Chondrocyte (in vitro differentiated cells): ENCODE data around the gene NT5DC1. TPM values are rescaled to one million over a fixed set of nuclear protein-coding genes. Genes with fewer than 3 reads are reported as not detected.
A peak's percentile ranks its signal among the peaks of the same experiment; 100 is the strongest.
"Not testable (repeated sequence)": the region's sequence is repeated elsewhere in the genome, so short reads cannot be mapped to it uniquely, and the experiment has no call there.

Experiments
- DNase-seq: peaks from one replicate; pipeline ENCODE4 v3.0.0; 2021; ENCODE audit warnings: mixed read lengths, low spot score
- H3K27ac Mint-ChIP-seq: one replicate; pipeline ENCODE4 v1.8.0; 2021; ENCODE audit warnings: mild to moderate bottlenecking, moderate library complexity, mixed read lengths; ENCODE audit not compliant: unreplicated experiment
- H3K27me3 Mint-ChIP-seq: 2 replicates; pipeline ENCODE4 v1.8.0; 2021; ENCODE audit warnings: low read depth, mixed read lengths
- H3K36me3 Mint-ChIP-seq: 2 replicates; pipeline ENCODE4 v1.8.0; 2021; ENCODE audit warnings: low read depth, mixed read lengths
- H3K4me1 Mint-ChIP-seq: 2 replicates; pipeline ENCODE4 v1.8.0; 2021; ENCODE audit warnings: low read depth, mild to moderate bottlenecking, mixed read lengths
- H3K4me3 Mint-ChIP-seq: one replicate; pipeline ENCODE4 v1.8.0; 2021; ENCODE audit warnings: mild to moderate bottlenecking, moderate library complexity, mixed read lengths; ENCODE audit not compliant: unreplicated experiment
- H3K9me3 Mint-ChIP-seq: 2 replicates; pipeline ENCODE4 v1.8.0; 2021; ENCODE audit warnings: low read depth, mixed read lengths
- total RNA-seq: library from RNA; stranded (reverse); gene quantifications from 3 replicates; pipeline ENCODE4 v1.2.1, GENCODE V29; 2021
- TF ChIP-seq, protein P1 (sequence below): fragments of 200-600 bp; sonication (generic); IDR thresholded peaks from 2 replicates; pipeline ENCODE4 v1.5.0; 2021; ENCODE audit warnings: antibody characterized with exemption, mild to moderate bottlenecking, moderate library complexity

NT5DC1 gene
- total RNA-seq, 1 donor from 2014 or later = 20.6 TPM

DNA sequence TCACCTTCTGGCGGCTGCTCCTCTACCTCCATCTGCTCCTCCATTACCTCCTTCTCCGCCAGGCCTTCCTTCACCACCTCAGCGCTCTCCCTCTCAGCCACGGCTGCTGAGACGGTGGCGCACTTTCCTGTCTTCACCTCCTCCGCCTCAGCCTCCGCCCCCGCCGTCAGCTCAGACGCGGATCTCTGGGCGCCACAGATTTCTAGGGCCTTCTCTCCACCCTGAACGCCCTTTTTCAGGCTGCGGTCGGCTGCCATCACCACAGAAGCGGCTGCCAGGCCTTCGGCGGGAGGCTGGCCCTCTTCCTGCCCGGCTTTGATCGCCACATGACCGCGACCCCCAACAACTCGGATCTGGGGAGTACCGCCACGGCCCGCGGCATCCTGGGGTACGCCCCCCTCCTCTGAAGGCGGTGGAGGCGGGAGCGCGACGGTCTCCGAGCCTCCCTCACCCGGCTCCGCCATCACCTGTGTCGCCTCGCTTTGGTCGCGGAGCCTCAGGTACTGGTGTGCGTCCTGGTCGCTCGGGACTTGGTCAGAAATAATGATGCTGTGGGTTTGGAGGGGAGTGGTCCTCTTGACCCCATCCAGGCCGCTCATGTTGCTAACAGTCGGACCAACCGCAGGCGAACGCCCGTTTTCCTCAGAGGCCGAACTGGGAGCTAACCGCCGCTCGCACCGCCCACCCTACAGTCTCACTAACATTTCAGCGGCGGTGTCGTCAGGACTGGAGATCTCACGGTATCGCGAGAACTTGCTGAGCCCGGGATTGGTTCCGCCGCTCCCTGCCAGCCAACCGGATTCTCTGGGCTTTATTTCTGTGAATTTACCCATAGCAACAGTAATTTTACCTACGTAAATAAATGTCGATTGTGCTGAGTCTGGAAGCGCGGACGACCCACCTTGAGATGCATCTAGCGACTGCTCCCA lies 178.8 kb downstream of the NT5DC1 start, which contains the start of gene TSPYL1:
TSPYL1 (minus strand) TSS at position 699 of the 929 bp plus-strand sequence; CDS start at position 599, 100 bp downstream.
- Mint-ChIP-seq H3K27ac (peak within 1 kb of the TSS; percentile 98), H3K36me3 (peaks cover 14% of the 10 kb centered on the region), H3K27me3 (no peaks in the 10 kb centered on the region), H3K4me3 (peak within 1 kb of the TSS; percentile 99), H3K9me3 (no peaks in the 10 kb centered on the region), H3K4me1 (peaks cover 59% of the 10 kb centered on the region)
- TF ChIP-seq, protein P1, sequence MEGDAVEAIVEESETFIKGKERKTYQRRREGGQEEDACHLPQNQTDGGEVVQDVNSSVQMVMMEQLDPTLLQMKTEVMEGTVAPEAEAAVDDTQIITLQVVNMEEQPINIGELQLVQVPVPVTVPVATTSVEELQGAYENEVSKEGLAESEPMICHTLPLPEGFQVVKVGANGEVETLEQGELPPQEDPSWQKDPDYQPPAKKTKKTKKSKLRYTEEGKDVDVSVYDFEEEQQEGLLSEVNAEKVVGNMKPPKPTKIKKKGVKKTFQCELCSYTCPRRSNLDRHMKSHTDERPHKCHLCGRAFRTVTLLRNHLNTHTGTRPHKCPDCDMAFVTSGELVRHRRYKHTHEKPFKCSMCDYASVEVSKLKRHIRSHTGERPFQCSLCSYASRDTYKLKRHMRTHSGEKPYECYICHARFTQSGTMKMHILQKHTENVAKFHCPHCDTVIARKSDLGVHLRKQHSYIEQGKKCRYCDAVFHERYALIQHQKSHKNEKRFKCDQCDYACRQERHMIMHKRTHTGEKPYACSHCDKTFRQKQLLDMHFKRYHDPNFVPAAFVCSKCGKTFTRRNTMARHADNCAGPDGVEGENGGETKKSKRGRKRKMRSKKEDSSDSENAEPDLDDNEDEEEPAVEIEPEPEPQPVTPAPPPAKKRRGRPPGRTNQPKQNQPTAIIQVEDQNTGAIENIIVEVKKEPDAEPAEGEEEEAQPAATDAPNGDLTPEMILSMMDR = peak; percentile 48
- peak; percentile 97 for DNase-seq

DNA sequence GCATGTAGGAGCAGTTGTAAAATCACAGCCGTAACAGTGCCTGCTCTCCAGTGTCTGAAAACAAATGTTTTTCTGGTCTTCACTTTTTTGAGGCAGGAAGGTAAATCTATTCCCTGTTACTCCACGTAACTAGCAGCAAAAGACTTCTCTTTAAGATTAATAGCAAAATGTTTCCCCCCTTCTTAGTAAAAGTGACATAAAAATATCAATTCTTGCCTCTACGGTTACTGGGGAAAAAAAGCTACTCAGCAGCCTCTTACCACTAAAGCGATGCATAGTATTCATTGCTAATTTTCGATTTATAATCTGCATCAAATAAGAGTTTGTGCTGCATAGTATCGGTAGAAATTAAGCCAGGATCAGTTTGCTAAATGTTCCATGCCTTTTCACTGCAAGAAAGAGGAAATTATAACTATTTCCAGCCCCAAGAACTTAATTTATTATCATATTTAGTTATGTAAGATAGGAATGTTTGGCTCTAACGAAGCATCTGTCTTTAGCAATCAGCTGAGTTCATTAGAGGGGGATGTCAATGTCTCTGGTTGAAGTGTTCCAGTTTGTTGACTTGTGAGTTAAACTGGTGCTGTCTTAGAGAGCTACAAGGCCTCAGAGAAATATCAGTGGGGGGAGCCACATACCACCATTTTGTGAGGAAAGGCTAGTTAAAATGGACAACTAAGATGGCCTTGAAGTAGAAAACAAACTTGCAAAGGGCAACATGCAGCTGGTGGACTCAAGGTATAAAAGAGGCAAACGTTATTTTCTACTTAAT lies 179.7 kb downstream of the NT5DC1 start:
- no peaks in the 10 kb centered on the region for H3K9me3 Mint-ChIP-seq
- H3K27me3 Mint-ChIP-seq = no peaks in the 10 kb centered on the region
- peaks cover 55% of the 10 kb centered on the region for H3K4me1 Mint-ChIP-seq
- peak overlapping the region; percentile 98 for H3K27ac Mint-ChIP-seq
- peak overlapping the region; percentile 99 for H3K4me3 Mint-ChIP-seq
- TF ChIP-seq, protein P1 = no peak
- peaks cover 13% of the 10 kb centered on the region for H3K36me3 Mint-ChIP-seq
- no peak for DNase-seq

DNA sequence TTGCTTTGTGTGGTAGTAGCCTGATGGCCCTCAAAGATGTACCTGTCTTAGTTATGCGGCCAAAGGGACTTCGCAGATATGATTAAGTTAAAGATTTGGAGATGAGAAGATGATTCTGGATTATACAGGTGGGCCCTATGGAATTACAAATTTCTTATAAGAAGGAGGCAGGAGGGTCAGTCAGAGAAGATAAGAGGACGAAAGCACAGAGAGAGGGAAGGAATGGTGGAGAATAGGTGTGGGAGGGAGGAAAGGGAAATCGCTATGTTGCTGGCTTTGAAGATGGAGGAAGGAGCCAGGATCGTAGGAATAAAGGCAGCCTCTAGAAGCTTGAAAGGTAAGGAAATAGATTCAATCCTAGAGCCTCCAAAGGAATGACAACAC lies 180.3 kb downstream of the NT5DC1 start:
- Mint-ChIP-seq H3K36me3 (peaks cover 10% of the 10 kb centered on the region), H3K27me3 (no peaks in the 10 kb centered on the region), H3K4me1 (peaks cover 49% of the 10 kb centered on the region), H3K9me3 (peaks cover 2% of the 10 kb centered on the region), H3K4me3 (no peak overlapping the region), H3K27ac (peak overlapping the region; percentile 98)
- TF ChIP-seq, protein P1 = no peak
- no peak for DNase-seq

DNA sequence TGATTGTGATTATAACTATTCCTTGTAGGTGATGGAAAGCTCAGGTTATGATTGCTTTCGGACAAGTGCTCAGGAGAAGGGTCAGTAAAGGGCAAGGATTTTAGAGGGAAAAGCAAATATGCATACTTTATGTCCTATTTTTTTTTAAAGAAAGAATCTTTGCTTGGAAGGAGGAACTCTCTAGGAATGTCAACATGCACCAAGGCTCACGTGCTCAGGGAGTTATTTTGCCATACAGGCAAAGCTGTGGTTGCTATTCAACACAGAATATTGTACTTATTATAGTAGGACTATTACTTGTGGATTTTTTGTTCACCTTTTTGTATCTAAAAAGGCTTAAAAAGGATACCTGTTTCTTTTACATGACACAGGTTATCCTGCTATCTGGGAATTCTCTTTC lies 182.0 kb downstream of the NT5DC1 start:
- peaks cover 5% of the 10 kb centered on the region for H3K36me3 Mint-ChIP-seq
- no peak overlapping the region for H3K4me3 Mint-ChIP-seq
- H3K9me3 Mint-ChIP-seq = peaks cover 2% of the 10 kb centered on the region
- no peak overlapping the region for H3K27ac Mint-ChIP-seq
- TF ChIP-seq, protein P1 = no peak
- DNase-seq = no peak
- H3K4me1 Mint-ChIP-seq = peaks cover 31% of the 10 kb centered on the region
- no peaks in the 10 kb centered on the region for H3K27me3 Mint-ChIP-seq

DNA sequence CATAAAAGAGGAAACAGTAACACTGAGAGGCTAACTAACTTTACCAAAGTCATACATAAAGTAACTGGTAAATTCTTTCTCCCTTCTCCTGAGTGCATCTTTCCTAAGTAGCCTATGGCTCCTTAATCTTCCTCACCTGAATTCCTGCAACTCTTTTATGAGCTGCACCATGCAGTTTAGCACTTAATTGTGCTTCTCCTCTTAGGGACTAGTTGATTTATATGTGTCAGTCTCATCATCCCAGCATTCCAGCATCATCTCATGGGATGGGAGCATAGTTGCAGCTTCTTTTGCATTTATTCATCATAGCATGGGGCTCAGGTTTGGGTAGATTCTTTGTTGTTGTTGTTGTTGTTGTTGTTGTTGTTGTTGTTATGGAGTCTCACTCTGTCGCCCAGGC lies 182.5 kb downstream of the NT5DC1 start:
- H3K9me3 Mint-ChIP-seq = peaks cover 2% of the 10 kb centered on the region
- TF ChIP-seq, protein P1 = no peak
- peaks cover 26% of the 10 kb centered on the region for H3K4me1 Mint-ChIP-seq
- H3K27ac Mint-ChIP-seq = no peak overlapping the region
- no peaks in the 10 kb centered on the region for H3K27me3 Mint-ChIP-seq
- no peak for DNase-seq
- no peak overlapping the region for H3K4me3 Mint-ChIP-seq
- H3K36me3 Mint-ChIP-seq = peaks cover 5% of the 10 kb centered on the region

DNA sequence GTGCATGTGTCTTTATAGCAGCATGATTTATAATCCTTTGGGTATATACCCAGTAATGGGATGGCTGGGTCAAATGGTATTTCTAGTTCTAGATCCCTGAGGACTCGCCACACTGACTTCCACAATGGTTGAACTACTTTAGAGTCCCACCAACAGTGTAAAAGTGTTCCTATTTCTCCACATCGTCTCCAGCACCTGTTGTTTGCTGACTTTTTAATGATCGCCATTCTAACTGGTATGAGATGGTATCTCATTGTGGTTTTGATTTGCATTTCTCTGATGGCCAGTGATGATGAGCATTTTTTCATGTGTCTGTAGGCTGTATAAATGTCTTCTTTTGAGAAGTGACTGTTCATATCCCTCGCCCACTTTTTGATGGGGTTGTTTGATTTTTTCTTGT lies 184.3 kb downstream of the NT5DC1 start:
- H3K9me3 Mint-ChIP-seq, DNase-seq, H3K36me3 Mint-ChIP-seq: not testable (repeated sequence)

More for the DNA sequence above, 184.3 kb downstream of the NT5DC1 start:
- not testable (repeated sequence) for H3K27ac Mint-ChIP-seq, H3K4me3 Mint-ChIP-seq, H3K27me3 Mint-ChIP-seq
- H3K4me1 Mint-ChIP-seq = peaks cover 12% of the 10 kb centered on the region
